Testis (tissue), 2 donors: ENCODE data around the gene DUSP2.

Experiments
- CTCF ChIP-seq, 3 experiments: fragments of 450-650 bp in 2 of 3; fragments of 200-600 bp in 1 of 3; sonication (generic) in 1 of 3; IDR thresholded peaks; one replicate each; pipeline ENCODE4 v1.5.1; 2016 to 2019; ENCODE audit warnings: antibody characterized with exemption in 3 of 3, mild to moderate bottlenecking in 2 of 3, moderate library complexity in 1 of 3
- POLR2A ChIP-seq: fragments of 450-650 bp; IDR thresholded peaks from one replicate; pipeline ENCODE4 v1.6.1; 2017; ENCODE audit warnings: antibody characterized with exemption, mild to moderate bottlenecking, moderate library complexity

GRCh38 chr2:96108541-96109360, 36.5 kb downstream of the DUSP2 start:
- TF ChIP-seq CTCF (IDR thresholded peaks at IDR 0.05), result no peak
- TF ChIP-seq POLR2A, result no peak
